IPS-NIHi7 (cell line): ENCODE results near the gene TBX2.
"Not testable (repeated sequence)": the region's sequence is repeated elsewhere in the genome, so short reads cannot be mapped to it uniquely, and the experiment has no call there.

Experiments
- DNase-seq: peaks from one replicate; pipeline ENCODE4 v3.0.0; 2012; ENCODE audit warnings: mixed read lengths; ENCODE audit errors: extremely low spot score

The TBX2 gene

GRCh38 chr17:61413661-61414126 is 14.1 kb downstream of the TBX2 start:
- DNase-seq = no peak

GRCh38 chr17:61414141-61414935 is 14.7 kb downstream of the TBX2 start:
- peak; percentile 5 for DNase-seq

DNA sequence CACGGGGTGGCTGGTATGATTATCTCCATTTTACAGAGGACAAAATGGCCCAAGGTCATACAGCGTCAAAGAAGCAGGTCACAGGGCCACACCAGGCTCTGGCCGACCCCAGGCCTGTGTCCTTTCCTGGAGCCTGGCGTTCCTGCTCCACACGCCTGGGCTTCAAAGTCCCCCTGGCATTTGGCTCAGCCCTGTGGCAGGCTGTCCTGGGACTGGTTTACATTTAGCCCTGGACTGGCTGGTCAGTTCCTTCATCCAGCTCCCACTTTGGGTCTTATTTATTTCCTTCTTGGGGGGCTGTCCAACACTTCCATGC is 15.3 kb downstream of the TBX2 start:
- no peak for DNase-seq

- peak; percentile 4 for DNase-seq
Measured at GRCh38 chr17:61415374-61416210, 15.9 kb downstream of the TBX2 start.

DNA sequence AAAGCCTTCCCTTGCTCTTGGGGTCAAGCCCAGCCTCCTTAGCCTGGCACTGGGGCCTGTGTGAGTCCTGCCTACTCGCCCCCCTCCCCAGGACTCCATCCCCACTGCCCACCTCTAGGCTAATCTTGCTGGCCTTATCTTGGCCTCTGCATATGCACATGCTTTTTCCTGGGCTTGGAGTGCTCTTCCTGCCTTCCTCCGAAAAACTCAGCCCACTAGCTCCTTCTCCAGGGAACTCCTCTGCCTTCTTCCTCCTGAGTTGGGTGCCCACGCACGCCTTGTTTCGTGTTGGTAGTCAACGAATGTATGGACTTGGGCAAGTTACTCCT is 16.5 kb downstream of the TBX2 start:
- DNase-seq = peak; percentile 9

DNA sequence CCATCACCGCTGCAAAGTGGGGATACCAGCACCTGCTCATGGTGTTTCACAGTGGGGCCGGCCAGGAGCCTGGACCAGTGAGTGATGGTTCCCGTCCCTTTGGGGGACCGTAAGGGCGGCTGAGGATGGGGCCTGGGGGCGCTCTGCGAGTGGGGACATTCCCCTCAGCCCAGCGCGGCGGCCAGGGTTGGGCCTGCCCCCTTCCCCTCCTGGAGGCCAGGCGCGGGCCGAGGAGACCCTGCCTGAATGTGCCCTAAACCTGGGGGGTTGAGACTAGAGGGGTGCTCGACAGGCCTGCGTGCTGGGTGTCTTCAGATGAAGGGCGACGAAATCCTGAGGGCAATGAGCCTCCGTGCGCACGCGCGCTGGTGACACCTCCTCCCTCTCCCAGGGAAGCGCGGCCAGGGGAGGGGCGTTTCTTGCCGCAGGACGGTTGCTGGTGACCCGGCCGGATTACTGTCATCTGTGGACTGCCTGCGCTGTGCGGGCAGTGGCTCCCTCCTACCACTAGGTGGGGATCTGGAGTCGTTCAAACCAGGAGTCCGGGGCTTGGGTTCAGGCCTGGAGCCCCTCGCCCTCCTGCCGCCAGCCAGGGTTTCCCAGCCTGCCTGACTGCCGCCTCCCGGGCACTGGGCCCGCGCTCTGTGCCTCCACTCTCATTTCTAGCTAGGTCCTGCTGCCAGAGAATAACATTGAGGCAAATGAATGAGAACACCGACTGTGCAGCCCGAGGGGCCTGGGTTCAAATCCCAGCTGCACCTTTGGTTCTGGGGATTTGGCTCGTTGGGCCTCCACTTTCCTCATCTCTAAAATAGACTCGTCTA is 17.1 kb downstream of the TBX2 start:
- DNase-seq = peak; percentile 95

DNA sequence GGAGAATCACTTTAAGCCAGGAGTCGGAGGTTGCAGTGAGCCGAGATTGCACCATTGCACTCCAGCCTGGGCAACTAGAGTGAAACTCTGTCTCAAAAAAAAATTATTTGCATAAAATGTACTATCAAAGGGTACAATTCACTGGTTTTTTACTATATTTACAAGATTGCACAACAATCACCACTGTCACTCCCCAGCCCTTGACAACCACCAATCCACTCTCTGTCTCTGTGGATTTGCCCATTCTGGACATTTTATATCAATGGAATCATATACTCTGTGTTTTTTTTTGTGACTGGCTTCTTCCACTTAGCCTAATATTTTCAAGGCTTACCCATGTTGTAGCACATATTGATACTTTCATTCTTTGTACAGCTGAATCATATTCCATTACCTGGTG is 18.8 kb downstream of the TBX2 start:
- DNase-seq = no peak

- DNase-seq = no peak
Measured at GRCh38 chr17:61419496-61420046, 19.9 kb downstream of the TBX2 start.

DNA sequence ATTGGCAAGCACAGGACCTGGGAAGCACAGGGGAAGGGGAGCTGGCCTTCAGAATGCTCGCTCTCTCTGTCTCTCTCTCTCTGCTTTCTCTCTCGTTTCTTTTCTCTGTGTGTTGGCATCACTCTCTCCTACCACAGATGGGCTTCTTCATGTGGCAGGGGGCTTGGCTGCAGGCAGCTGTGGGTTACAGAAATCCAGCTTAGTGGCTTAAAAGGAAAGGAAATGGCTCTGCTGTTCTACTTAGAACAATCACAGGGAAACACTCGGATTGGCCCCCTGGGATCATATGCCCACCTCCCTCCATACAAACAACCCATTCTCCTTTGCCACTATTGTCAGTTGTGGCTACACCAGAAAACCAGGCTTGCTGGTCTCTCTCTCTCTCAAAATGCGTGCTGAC is 20.4 kb downstream of the TBX2 start:
- peak; percentile 6 for DNase-seq

DNA sequence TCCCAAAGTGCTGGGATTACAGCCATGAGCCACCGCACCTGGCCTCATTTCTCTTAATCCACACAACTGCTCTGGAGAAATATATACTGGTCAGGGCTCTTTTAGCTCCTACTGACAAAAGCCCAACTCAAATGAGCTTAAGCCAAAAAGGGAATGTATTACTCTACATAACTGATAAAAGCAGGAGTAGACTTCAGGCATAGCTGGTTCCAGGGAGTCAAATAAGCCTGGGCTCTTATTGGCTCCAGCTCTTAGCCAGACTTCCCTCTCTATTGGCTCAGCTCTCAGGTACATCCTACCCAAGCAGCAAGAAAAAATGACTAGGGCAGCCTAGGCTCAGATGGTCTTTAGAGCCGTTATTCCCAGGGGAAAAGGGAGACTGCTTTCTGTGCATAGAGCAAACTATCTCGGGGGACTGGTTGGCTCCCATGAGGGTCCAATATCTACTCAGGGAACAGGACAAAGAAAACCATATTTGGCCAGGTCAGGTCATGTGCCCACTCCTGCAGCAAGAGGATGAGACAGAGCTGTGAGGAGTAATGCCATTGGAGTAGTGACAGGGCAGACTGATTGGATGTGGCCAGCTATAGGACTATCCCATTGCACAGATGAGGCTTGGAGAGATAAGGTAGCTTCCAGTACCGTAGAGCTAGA is 21.2 kb downstream of the TBX2 start:
- no peak for DNase-seq

DNA sequence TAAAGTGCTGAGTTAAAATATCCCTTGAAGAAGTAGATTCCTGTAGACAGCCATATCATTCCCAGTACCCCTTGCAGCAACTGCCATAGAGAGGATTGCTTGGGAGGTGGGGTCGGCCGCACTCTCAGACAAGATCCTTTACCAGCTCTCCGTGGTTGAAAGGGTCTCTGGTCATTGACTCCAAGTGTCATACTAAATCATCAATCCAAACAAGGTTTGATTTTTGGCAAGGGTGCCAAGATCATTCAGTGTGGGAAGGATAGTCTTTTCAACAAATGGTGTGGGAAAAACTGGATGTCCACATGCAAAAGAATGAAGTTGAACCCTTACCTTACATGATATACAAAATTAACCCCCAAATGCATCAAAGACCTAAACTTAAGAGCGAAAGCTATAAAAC is 21.8 kb downstream of the TBX2 start:
- DNase-seq = no peak

DNA sequence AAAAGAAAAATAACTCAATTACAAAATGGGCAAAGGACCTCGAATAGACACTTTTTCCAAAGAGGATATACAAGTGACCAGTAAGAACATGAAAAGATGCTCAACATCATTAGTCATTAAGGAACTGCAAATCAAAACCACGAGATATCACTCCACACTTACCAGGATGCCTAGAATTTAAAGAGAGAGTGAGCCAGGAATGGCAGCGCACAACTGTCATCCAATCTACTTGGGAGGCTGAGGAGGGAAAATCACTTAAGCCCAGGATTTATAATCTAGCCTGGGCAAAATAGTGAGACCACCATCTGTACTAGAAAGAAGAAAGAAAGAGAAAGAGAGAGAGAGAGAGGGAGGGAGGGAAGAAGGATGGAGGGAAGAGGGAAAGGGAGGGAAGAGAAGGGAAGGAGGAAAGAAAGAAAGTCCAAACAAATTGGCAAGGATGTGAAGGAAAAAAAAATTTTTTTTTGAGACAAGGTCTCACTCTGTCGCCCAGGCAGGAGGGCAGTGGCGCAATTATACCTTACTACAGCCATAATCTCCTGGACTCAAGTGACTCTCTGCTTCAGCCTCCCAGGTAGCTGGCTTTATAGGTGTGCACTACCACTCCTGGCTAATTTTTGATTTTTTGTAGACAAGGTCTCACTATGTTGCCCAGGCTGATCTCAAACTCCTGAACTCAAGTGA is 22.6 kb downstream of the TBX2 start:
- DNase-seq = no peak

- DNase-seq = no peak
Measured at GRCh38 chr17:61422869-61423268, 23.2 kb downstream of the TBX2 start.

- DNase-seq = no peak
Measured at GRCh38 chr17:61423967-61424649, 24.5 kb downstream of the TBX2 start.

GRCh38 chr17:61425682-61426481 is 26.2 kb downstream of the TBX2 start:
- no peak for DNase-seq

- no peak for DNase-seq
Measured at GRCh38 chr17:61426482-61427304, 27.1 kb downstream of the TBX2 start.

DNA sequence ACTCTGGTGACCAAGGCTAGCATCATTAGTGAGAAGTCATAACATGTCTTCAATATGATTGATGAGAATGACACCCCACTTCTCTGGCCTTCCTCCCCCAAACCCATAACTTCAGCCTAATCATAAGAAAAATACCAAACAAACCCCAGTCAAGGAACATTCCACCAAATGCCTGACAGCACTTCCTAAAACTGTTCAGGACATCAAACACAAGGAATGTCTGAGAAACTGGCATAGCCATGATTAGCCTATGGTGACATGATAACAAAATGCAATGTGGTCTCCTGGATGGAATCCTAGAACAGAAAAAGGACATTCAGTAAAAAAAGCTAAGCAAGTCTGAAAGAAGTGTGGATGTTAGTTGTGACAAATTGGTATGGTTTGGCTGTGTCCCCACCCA is 27.9 kb downstream of the TBX2 start:
- no peak for DNase-seq

- no peak for DNase-seq
Measured at GRCh38 chr17:61429274-61429673, 29.6 kb downstream of the TBX2 start.

- not testable (repeated sequence) for DNase-seq
Measured at GRCh38 chr17:61429831-61430230, 30.2 kb downstream of the TBX2 start.
